Neural cell (in vitro differentiated cells): Measurements from ENCODE around the gene PLA2G4B. TPM values are rescaled to one million over a fixed set of nuclear protein-coding genes. Genes with fewer than 3 reads are reported as not detected.

ENCODE experiments used
- H2AFZ ChIP-seq: fragments of 200-600, 300-800 bp; sonication (generic), shearing (Covaris generic); 2 replicates; pipeline ENCODE4 v1.6.0; 2014; ENCODE audit warnings: low read depth, mild to moderate bottlenecking, antibody characterized with exemption, low read length, moderate library complexity
- H3F3A ChIP-seq: fragments of 200-600 bp; shearing (Covaris generic); 2 replicates; pipeline ENCODE4 v1.6.1; 2016; ENCODE audit warnings: mild to moderate bottlenecking, moderate library complexity, mixed read lengths, antibody characterized with exemption, low read length; ENCODE audit not compliant: insufficient read depth, poor library complexity, severe bottlenecking
- H3K27ac ChIP-seq: fragments of 200-600, 300-800 bp; sonication (generic), shearing (Covaris generic); 2 replicates; pipeline ENCODE4 v1.5.1; 2014; ENCODE audit warnings: mild to moderate bottlenecking, low read length, moderate library complexity
- H3K27me3 ChIP-seq: fragments of 300-800, 200-600 bp; sonication (generic), shearing (Covaris generic); 2 replicates; pipeline ENCODE4 v1.6.0; 2014; ENCODE audit warnings: mild to moderate bottlenecking, low read depth, low read length, moderate library complexity; ENCODE audit not compliant: insufficient read depth
- H3K36me3 ChIP-seq: fragments of 300-800, 200-600 bp; sonication (generic), shearing (Covaris generic); 2 replicates; pipeline ENCODE4 v1.5.1; 2014; ENCODE audit warnings: mild to moderate bottlenecking, antibody characterized with exemption, low read length, moderate library complexity; ENCODE audit not compliant: insufficient read depth
- H3K4me2 ChIP-seq: fragments of 300-800, 200-600 bp; sonication (generic), shearing (Covaris generic); 2 replicates; pipeline ENCODE4 v1.6.0; 2014; ENCODE audit warnings: mild to moderate bottlenecking, low read length
- H3K4me3 ChIP-seq: fragments of 300-800, 200-600 bp; sonication (generic), shearing (Covaris generic); 2 replicates; pipeline ENCODE4 v1.5.1; 2014; ENCODE audit warnings: mild to moderate bottlenecking, low read length, moderate library complexity
- H3K79me2 ChIP-seq: fragments of 200-600 bp; shearing (Covaris generic); replicated peaks from 2 replicates; pipeline ENCODE4 v1.6.0; 2014; ENCODE audit warnings: mild to moderate bottlenecking, low read length, moderate library complexity; ENCODE audit not compliant: insufficient read depth
- H3K9ac ChIP-seq: fragments of 300-800, 200-600 bp; sonication (generic), shearing (Covaris generic); 2 replicates; pipeline ENCODE4 v1.6.1; 2016; ENCODE audit warnings: mild to moderate bottlenecking, low read length, mixed read lengths
- H3K9me2 ChIP-seq: fragments of 200-600 bp; shearing (Covaris generic); 2 replicates; pipeline ENCODE4 v1.6.1; 2016; ENCODE audit warnings: mild to moderate bottlenecking, low read length, mixed read lengths; ENCODE audit not compliant: insufficient read depth
- H3K9me3 ChIP-seq: fragments of 200-600, 300-800 bp; sonication (generic), shearing (Covaris generic); 2 replicates; pipeline ENCODE4 v1.6.1; 2016; ENCODE audit warnings: mild to moderate bottlenecking, mixed run types, low read length, moderate library complexity, mixed read lengths
- H4K20me1 ChIP-seq: fragments of 200-600 bp; shearing (Covaris generic); 2 replicates; pipeline ENCODE4 v1.6.1; 2016; ENCODE audit warnings: mild to moderate bottlenecking, mixed run types; ENCODE audit not compliant: insufficient read depth
- CTCF ChIP-seq: fragments of 450-650 bp; IDR thresholded peaks from 2 replicates; pipeline ENCODE4 v1.5.1; 2014; ENCODE audit warnings: antibody characterized with exemption, mild to moderate bottlenecking, moderate library complexity; ENCODE audit not compliant: poor library complexity, severe bottlenecking
- EP300 ChIP-seq: fragments of 450-650 bp; conservative IDR thresholded peaks from 2 replicates; pipeline ENCODE4 v1.6.1; 2014; ENCODE audit warnings: antibody characterized with exemption, mild to moderate bottlenecking, moderate library complexity; ENCODE audit not compliant: poor library complexity, severe bottlenecking
- EZH2 ChIP-seq: fragments of 200-600, 300-800 bp; shearing (Covaris generic), sonication (generic); IDR thresholded peaks from 2 replicates; pipeline ENCODE4 v1.6.1; 2014; ENCODE audit warnings: antibody characterized with exemption, low read length, borderline replicate concordance, mild to moderate bottlenecking; ENCODE audit not compliant: insufficient read depth, poor library complexity, severe bottlenecking
- MXI1 ChIP-seq: fragments of 450-650 bp; conservative IDR thresholded peaks from 2 replicates; pipeline ENCODE4 v1.6.1; 2014; ENCODE audit warnings: antibody characterized with exemption, mild to moderate bottlenecking; ENCODE audit not compliant: poor library complexity, severe bottlenecking
- POLR2AphosphoS5 ChIP-seq: IDR thresholded peaks from 2 replicates; pipeline ENCODE4 v1.6.1; 2012
- RAD21 ChIP-seq: fragments of 450-650 bp; conservative IDR thresholded peaks from 2 replicates; pipeline ENCODE4 v1.6.1; 2014; ENCODE audit warnings: antibody characterized with exemption, mild to moderate bottlenecking, moderate library complexity
- REST ChIP-seq: IDR thresholded peaks from 2 replicates; pipeline ENCODE4 v1.6.1; 2012; ENCODE audit warnings: borderline replicate concordance
- SMC3 ChIP-seq: fragments of 450-650 bp; conservative IDR thresholded peaks from 2 replicates; pipeline ENCODE4 v1.6.1; 2014; ENCODE audit warnings: antibody characterized with exemption, mild to moderate bottlenecking, moderate library complexity; ENCODE audit not compliant: poor library complexity
- TAF1 ChIP-seq: IDR thresholded peaks from 2 replicates; pipeline ENCODE4 v1.6.1; 2012; ENCODE audit warnings: low read depth
- polyA plus RNA-seq: library from polyadenylated mRNA; depleted of rRNA; stranded (reverse); fragments of >200 nt; gene quantifications from 2 replicates; pipeline ENCODE4 v1.2.3, GENCODE V29; 2014

Gene PLA2G4B
- polyA plus RNA-seq, 1 donor from 2014 or later: 11.3 TPM

- H2AFZ ChIP-seq: no peak overlapping the region
- H3K27ac ChIP-seq: no peak overlapping the region
- no peak overlapping the region for H3K4me2 ChIP-seq
- H3F3A ChIP-seq: no peaks in the 10 kb centered on the region
- no peaks in the 10 kb centered on the region for H4K20me1 ChIP-seq
- no peaks in the 10 kb centered on the region for H3K27me3 ChIP-seq
- TF ChIP-seq SMC3 (no peak), MXI1 (no peak), RAD21 (no peak), TAF1 (no peak), EZH2 (no peak), POLR2AphosphoS5 (no peak), CTCF (no peak), EP300 (no peak), REST (no peak)
- no peak overlapping the region for H3K4me3 ChIP-seq
- no peak overlapping the region for H3K9ac ChIP-seq
- H3K79me2 ChIP-seq: no peaks in the 10 kb centered on the region
- no peaks in the 10 kb centered on the region for H3K9me2 ChIP-seq
- no peaks in the 10 kb centered on the region for H3K9me3 ChIP-seq
- H3K36me3 ChIP-seq: no peaks in the 10 kb centered on the region
These were observed 21.6 kb downstream of the PLA2G4B start for GRCh38 chr15:41860049-41860828.

- Histone ChIP-seq H3K9me2 (no peaks in the 10 kb centered on the region), H3K79me2 (no peaks in the 10 kb centered on the region), H3K27ac (no peak overlapping the region), H3K4me3 (no peak overlapping the region), H3K9ac (no peak overlapping the region), H3F3A (no peaks in the 10 kb centered on the region), H3K36me3 (no peaks in the 10 kb centered on the region), H3K4me2 (no peak overlapping the region), H3K27me3 (no peaks in the 10 kb centered on the region), H3K9me3 (no peaks in the 10 kb centered on the region), H2AFZ (no peak overlapping the region), H4K20me1 (no peaks in the 10 kb centered on the region)
- TF ChIP-seq SMC3 (no peak), RAD21 (no peak), POLR2AphosphoS5 (no peak), EP300 (no peak), REST (no peak), MXI1 (no peak), EZH2 (no peak), CTCF (no peak), TAF1 (no peak)
These were observed 23.2 kb downstream of the PLA2G4B start for GRCh38 chr15:41861736-41862356.
